Mesendoderm (in vitro differentiated cells): Measurements from ENCODE around the gene HOXD12.

ENCODE experiments used
- DNase-seq: peaks from one replicate; pipeline ENCODE4 v3.0.0; 2013
- H2AK5ac ChIP-seq: 2 replicates; pipeline ENCODE4 v1.6.1; 2013; ENCODE audit warnings: low read length, inconsistent platforms
- H2BK120ac ChIP-seq: 2 replicates; pipeline ENCODE4 v1.6.1; 2013; ENCODE audit warnings: low read depth, mild to moderate bottlenecking, low read length, moderate library complexity, mixed read lengths
- H2BK15ac ChIP-seq: replicated peaks from 2 replicates; pipeline ENCODE4 v1.6.1; 2013; ENCODE audit warnings: low read depth, mild to moderate bottlenecking, moderate library complexity
- H2BK5ac ChIP-seq: 2 replicates; pipeline ENCODE4 v1.6.1; 2013; ENCODE audit warnings: low read length, inconsistent platforms
- H3K18ac ChIP-seq: 2 replicates; pipeline ENCODE4 v1.6.1; 2013; ENCODE audit warnings: mild to moderate bottlenecking, low read length, mixed read lengths
- H3K23ac ChIP-seq: one replicate; pipeline ENCODE4 v1.6.1; 2013; ENCODE audit warnings: low read length
- H3K27ac ChIP-seq: 2 replicates; pipeline ENCODE4 v1.5.1; 2013; ENCODE audit warnings: low read depth, mild to moderate bottlenecking, inconsistent platforms, low read length, moderate library complexity
- H3K27me3 ChIP-seq: 2 replicates; pipeline ENCODE4 v1.6.1; 2013; ENCODE audit warnings: low read length, control low read depth, mild to moderate bottlenecking, inconsistent platforms; ENCODE audit not compliant: insufficient read depth, poor library complexity
- H3K36me3 ChIP-seq: 2 replicates; pipeline ENCODE4 v1.6.1; 2013; ENCODE audit warnings: low read length, inconsistent platforms; ENCODE audit not compliant: control insufficient read depth, insufficient read depth
- H3K4ac ChIP-seq: one replicate; pipeline ENCODE4 v1.6.1; 2013; ENCODE audit warnings: low read depth, mild to moderate bottlenecking, low read length, moderate library complexity
- H3K4me1 ChIP-seq: 2 replicates; pipeline ENCODE4 v1.6.1; 2013; ENCODE audit warnings: low read depth, low read length, inconsistent platforms; ENCODE audit not compliant: control insufficient read depth
- H3K4me2 ChIP-seq: 2 replicates; pipeline ENCODE4 v1.6.1; 2013; ENCODE audit warnings: low read length
- H3K4me3 ChIP-seq: 2 replicates; pipeline ENCODE4 v1.5.1; 2013; ENCODE audit warnings: mild to moderate bottlenecking, low read length
- H3K56ac ChIP-seq: one replicate; pipeline ENCODE4 v1.6.1; 2013; ENCODE audit warnings: low read length
- H3K79me1 ChIP-seq: 2 replicates; pipeline ENCODE4 v1.6.1; 2013; ENCODE audit warnings: low read length, inconsistent platforms
- H3K79me2 ChIP-seq: 2 replicates; pipeline ENCODE4 v1.6.1; 2013; ENCODE audit warnings: mild to moderate bottlenecking, low read length; ENCODE audit not compliant: control insufficient read depth, insufficient read depth
- H3K9ac ChIP-seq: 2 replicates; pipeline ENCODE4 v1.6.1; 2013; ENCODE audit warnings: low read length, inconsistent platforms
- H4K5ac ChIP-seq: one replicate; pipeline ENCODE4 v1.6.1; 2013; ENCODE audit warnings: low read length
- H4K8ac ChIP-seq: one replicate; pipeline ENCODE4 v1.6.1; 2013; ENCODE audit warnings: low read depth, mild to moderate bottlenecking, control low read depth, low read length, moderate library complexity
- WGBS: extraction: QIAGEN DNeasy Blood & Tissue Kit; methylation state at CpG from one replicate; pipeline ENCODE4 v1.1.7; 2013; ENCODE audit warnings: low lambda C conversion rate, missing lambda C conversion rate; ENCODE audit not compliant: insufficient coverage; ENCODE audit errors: extremely low coverage; 5-methylcytosine and 5-hydroxymethylcytosine counted together
- small RNA-seq: library from polyadenylated mRNA; stranded (forward); fragments of <200 nt; extraction: miRNeasy Mini kit (QIAGEN cat#:217004); gene quantifications from one replicate; pipeline ENCODE3, GENCODE V24; 2013; ENCODE audit not compliant: insufficient read depth

HOXD12 gene

DNA sequence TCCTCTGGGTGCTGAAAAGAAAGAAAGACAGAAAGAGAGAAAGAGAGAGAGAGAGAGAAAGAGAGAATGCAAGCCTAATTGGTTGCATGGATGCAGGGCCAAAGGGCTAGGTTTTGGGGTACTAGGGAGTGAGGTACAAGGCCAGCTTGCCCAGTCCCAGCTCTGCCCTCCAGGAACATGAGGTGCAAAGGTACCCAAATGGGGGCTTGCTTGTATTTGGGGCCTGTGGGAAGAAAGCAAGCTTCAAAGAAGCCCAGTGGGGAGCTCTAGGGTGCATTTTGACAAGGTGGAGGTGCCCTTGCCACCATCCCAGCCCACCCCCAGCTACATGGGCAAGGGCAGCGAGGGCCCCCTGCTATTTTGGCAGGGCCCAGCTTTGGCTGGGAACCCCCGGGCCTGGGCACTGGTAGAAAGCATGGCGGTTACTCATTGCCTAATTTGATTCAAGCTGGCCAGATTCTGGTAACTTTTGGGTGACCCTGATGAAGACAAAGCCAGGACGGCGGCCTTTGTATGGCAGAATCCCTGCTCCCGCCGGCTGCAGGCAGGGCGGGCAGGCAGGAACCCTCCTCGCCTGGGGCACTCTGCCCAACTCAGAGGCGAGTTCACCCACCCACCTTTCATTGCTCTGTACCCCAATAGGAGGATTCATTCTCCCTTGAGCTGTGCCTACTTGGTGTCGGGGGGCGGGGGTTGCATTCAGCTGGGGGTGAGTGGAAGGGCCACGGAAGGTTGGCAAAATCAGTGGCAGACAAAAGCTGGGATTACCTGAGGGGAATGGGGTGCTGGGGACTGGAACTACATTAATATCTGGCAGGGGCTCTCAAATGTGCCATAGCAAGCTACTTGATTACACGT is 51.2 kb downstream of the HOXD12 start:
- no peaks in the 10 kb centered on the region for H3K4me1 ChIP-seq
- no CpG with 5 or more reads among the region's 14 CpGs for WGBS

DNA sequence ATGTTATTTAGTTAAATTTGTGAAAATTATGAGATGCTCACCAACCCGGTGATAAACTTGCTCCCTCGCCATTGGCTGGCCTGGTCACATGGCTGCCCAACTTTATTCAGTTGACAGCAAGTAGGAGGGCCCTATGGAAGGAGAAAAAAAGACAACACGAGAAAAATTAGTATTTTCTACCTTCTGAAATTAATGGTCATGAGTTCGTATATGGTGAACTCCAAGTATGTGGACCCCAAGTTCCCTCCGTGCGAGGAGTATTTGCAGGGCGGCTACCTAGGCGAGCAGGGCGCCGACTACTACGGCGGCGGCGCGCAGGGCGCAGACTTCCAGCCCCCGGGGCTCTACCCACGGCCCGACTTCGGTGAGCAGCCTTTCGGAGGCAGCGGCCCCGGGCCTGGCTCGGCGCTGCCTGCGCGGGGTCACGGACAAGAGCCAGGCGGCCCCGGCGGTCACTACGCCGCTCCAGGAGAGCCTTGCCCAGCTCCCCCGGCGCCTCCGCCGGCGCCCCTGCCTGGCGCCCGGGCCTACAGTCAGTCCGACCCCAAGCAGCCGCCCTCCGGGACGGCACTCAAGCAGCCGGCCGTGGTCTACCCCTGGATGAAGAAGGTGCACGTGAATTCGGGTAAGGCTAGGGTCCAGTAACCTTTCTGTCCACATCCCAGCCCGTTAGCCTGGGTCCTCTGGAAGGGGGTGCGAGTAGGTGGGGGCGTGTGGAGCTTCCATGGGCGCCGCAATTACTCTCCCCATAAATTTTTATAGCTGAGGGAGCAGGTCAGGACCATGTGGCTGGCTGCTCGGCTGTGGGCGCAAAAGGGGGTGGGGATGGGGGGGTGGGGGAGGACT is 52.1 kb downstream of the HOXD12 start, which contains the start of gene HOXD4:
Gene HOXD4, plus strand, starts transcription at position 109 of the 846 bp plus-strand sequence. Its CDS starts 84 bp downstream, at position 193.
- no peak within 1 kb of the TSS for H3K4me3 ChIP-seq
- H3K4me2 ChIP-seq: peak within 1 kb of the TSS; percentile 46
- H3K27ac ChIP-seq: no peak within 1 kb of the TSS
- no peak within 1 kb of the TSS for H2AK5ac ChIP-seq
- H4K8ac ChIP-seq: no peak within 1 kb of the TSS
- H3K4me1 ChIP-seq: no peaks in the 10 kb centered on the region
- peak; percentile 36 for DNase-seq
- no peak within 1 kb of the TSS for H2BK120ac ChIP-seq
- no peak within 1 kb of the TSS for H3K4ac ChIP-seq
- no peaks in the 10 kb centered on the region for H3K79me2 ChIP-seq
- H3K23ac ChIP-seq: no peak within 1 kb of the TSS
- H2BK15ac ChIP-seq: no peak within 1 kb of the TSS
- peaks cover 93% of the 10 kb centered on the region for H3K27me3 ChIP-seq
- no peak within 1 kb of the TSS for H3K9ac ChIP-seq
- H2BK5ac ChIP-seq: no peak within 1 kb of the TSS
- no peak within 1 kb of the TSS for H3K18ac ChIP-seq
- H3K36me3 ChIP-seq: no peaks in the 10 kb centered on the region
- H3K56ac ChIP-seq: peak within 1 kb of the TSS; percentile 7
- WGBS: no CpG with 5 or more reads among the region's 55 CpGs
- no peak within 1 kb of the TSS for H4K5ac ChIP-seq
- no peaks in the 10 kb centered on the region for H3K79me1 ChIP-seq

More for the DNA sequence above, 51.2 kb downstream of the HOXD12 start:
- no peak for DNase-seq
- H3K18ac ChIP-seq: no peak overlapping the region
- H3K56ac ChIP-seq: no peak overlapping the region
- no peak overlapping the region for H3K4ac ChIP-seq
- H3K27ac ChIP-seq: no peak overlapping the region
- no peak overlapping the region for H4K8ac ChIP-seq
- H3K23ac ChIP-seq: no peak overlapping the region
- H4K5ac ChIP-seq: no peak overlapping the region
- no peak overlapping the region for H2BK5ac ChIP-seq
- H3K36me3 ChIP-seq: no peaks in the 10 kb centered on the region
- H2BK15ac ChIP-seq: no peak overlapping the region
- peaks cover 93% of the 10 kb centered on the region for H3K27me3 ChIP-seq
- no peak overlapping the region for H3K9ac ChIP-seq
- H3K4me3 ChIP-seq: no peak overlapping the region
- no peak overlapping the region for H2BK120ac ChIP-seq
- H3K4me2 ChIP-seq: no peak overlapping the region
- no peaks in the 10 kb centered on the region for H3K79me1 ChIP-seq
- H2AK5ac ChIP-seq: no peak overlapping the region
- no peaks in the 10 kb centered on the region for H3K79me2 ChIP-seq

Small RNAs within 50 kb of the gene (small RNA-seq; reads per million reads assigned to genes)
- gene MIR10B: 588 reads per million, percentile 98 among the genes with 10 or more reads in this experiment
